ENCODE measurements around the gene ELF2.
"Not testable (repeated sequence)": the region's sequence is repeated elsewhere in the genome, so short reads cannot be mapped to it uniquely, and the experiment has no call there.

The ELF2 gene

DNA sequence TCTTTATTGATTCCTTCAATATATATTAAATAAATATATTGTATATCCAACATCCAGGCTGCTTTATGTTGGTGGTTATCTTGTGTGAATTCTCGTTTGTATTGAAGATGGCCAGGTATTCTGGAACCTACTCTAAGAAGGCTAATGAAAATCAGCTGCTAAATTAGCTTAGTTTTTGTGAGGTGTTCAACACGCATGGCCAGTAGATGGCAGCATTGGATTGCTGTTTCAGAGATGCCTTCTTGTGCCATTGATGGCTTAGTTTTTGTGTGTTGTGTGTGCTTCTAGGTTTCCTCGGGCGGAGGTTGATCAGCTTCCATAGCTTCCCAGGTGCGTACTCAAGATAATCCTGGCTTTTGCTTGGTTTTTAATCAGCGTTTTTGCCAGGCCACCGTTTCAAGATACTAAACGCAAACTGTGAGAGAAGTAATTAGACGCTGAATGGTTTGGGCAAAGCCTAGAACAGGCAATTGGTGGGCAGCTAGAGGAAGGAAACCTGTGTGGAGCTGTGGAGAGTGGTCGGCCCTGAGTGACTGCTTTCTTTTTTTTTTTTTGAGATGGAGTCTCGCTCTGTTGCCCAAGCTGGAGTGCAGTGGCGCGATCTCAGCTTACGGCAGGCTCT is 146.3 kb downstream of the ELF2 start:
- DNase-seq (ENCODE audit: low read depth) = peak; percentile 34
- H3K4me3 ChIP-seq (ENCODE audit: low read depth, low read length) = no peak overlapping the region

DNA sequence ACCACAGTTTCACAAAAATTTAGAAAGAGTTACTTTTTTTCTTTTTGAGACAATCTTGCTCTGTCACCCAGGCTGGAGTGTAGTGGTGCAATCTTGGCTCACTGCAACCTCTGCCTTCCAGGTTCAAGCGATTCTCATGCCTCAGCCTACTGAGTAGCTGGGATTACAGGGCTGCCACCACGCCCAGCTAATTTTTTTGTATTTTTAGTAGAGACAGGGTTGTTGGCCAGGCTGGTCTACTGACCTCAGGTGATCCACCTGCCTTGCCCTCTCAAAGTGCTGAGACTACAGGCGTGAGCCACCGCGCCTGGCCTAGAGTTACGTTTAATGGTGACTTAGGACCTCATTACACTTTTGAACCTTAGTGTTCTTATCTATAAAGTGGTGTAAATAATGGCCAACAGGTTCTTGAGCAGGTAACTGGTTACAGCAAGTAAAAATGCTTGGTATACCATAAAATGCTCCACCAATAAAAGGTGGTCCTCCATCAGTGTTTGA is 147.1 kb downstream of the ELF2 start:
- not testable (repeated sequence) for DNase-seq (ENCODE audit: low read depth); H3K4me3 ChIP-seq (ENCODE audit: low read depth, low read length)

DNA sequence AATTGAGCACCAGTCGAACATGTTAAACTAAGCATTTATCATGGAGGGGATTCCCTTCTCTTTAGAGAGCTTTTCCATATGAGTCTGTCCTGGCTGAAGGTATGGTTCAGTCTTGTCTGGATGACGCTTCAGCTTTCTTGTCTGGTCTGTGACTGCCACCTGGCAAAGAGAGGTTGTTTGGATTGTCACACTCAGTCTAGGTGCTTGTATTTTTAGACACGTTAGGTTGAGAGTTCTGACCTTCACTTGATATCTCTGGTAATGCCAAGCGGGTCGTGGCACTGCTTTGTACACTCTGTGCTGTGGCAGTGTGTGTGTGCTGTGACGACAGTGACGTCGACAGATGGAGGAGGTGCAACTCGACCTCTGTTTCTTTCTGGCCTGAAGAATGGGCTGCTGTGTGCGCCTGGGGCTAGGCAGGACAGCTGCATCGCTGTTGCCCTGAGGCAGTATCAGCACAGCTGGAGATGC is 148.8 kb downstream of the ELF2 start:
- DNase-seq (ENCODE audit: low read depth) = no peak
- no peak overlapping the region for H3K4me3 ChIP-seq (ENCODE audit: low read depth, low read length)

DNA sequence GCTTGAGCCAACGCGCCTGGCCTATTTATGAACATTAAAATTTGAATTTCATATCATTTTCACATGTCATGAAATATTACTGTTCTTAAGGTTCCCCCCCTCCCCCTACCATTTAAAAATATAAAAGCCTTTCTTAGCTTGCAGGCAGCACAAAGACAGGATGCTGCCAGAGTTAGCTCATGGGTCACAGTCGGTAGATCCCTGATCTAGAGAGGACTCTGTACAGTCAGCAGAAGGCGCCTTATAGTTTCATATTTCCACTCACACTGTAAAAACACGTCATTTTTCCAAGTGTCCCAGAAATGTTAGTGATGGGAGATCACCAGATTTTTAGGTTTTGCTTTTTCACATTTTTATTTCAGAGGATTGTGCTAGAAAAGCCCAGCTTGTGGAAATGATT is 149.2 kb downstream of the ELF2 start:
- DNase-seq (ENCODE audit: low read depth) = no peak
- H3K4me3 ChIP-seq (ENCODE audit: low read depth, low read length) = no peak overlapping the region

DNA sequence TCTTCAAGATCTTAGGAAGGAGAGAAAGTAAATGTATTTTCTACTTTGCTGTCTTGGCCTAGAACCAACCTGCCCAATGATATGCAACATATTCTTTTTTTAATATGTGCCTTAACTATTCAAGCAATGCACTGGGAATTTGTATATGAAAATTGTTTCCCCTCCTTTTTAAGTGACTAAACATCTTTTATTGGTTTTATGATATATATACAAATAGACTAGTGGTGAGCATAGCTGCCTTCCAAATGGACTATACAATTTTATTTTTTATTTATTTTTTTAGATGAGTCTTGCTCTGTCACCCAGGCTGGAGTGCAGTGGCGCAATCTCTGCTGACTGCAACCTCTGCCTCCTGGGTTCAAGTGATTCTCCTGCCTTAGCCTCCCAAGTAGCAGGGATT is 151.2 kb downstream of the ELF2 start:
- no peak for DNase-seq (ENCODE audit: low read depth)
- no peak overlapping the region for H3K4me3 ChIP-seq (ENCODE audit: low read depth, low read length)

DNA sequence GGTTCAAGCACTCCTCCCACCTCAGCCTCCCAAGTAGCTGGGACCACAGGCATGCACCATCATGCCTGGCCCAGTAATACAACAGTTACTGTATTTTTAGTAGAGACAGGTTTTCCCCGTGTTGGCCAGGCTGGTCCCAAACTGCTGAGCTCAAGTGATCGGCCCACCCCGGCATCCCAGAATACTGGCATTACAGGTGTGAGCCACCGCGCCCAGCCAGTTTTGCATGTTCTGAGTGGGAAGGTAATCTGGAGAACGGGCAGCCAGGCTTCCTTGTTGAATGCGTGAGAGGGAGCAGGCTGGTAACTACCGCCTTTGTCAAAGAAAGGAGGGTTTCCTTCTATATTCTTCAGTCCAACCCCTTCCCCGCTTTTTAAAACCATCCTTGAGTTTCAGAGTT is 152.3 kb downstream of the ELF2 start:
- no peak overlapping the region for H3K4me3 ChIP-seq (ENCODE audit: low read depth, low read length)
- DNase-seq (ENCODE audit: low read depth) = no peak

DNA sequence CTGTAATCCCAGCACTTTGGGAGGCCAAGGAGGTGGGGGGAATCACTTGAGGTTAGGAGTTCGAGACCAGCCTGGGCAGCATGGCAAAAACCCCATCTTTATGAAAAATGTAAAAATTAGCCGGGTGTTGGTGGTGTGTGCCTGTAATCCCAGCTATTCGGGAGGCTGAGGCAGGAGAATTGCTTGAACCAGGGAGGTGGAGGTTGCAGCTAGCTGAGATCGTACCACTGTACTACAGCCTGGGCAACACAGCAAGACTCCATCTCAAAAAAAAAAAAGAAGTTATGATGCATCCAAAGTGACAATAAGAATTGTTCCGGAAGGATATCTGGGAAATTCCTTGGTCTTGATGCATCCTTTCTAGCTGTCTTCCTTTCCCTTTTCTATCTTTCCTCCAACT is 154.2 kb downstream of the ELF2 start:
- no peak for DNase-seq (ENCODE audit: low read depth)

DNA sequence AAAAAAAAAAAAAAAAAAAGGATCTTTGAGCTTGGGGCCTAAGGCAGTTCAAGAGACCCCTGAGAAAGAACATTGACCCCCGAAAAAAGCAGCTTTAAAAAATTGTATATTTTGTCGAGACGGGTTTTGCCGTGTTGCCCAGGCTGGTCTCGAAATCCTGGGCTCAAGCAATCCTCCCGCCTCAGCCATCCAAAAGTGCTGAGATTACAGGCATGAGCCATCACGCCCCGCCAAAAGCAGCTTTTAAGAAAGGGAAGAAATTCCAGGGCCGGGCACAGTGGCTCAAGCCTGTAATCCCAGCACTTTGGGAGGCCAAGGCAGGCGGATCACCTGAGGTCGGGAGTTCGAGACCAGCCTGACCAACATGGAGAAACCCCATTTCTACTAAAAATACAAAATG is 155.9 kb downstream of the ELF2 start:
- not testable (repeated sequence) for H3K4me3 ChIP-seq (ENCODE audit: low read depth, low read length); DNase-seq (ENCODE audit: low read depth)

More for the DNA sequence above, 154.2 kb downstream of the ELF2 start:
- H3K4me3 ChIP-seq (ENCODE audit: low read depth, low read length) = no peak overlapping the region

DNA sequence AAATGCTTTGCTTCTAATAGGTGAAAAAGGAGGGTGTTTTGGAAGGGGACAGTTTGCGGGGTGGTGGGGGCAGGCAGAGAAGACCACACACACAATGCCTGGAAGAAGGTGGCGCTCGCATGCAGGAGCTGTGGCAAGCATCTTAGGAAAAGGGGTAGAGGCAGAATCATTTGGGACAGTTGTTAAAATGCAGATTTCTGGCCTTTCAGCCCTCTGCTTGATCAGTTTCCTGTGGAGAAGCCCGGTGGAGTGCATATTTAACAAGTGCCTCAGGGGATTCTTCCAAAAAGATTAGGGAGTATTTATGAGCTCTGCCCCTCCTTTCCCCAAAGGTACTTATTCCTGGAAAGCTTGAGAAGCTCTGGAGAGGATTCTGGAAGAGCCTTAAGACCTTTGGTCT is 156.6 kb downstream of the ELF2 start:
- DNase-seq (ENCODE audit: low read depth) = no peak
- no peak overlapping the region for H3K4me3 ChIP-seq (ENCODE audit: low read depth, low read length)

DNA sequence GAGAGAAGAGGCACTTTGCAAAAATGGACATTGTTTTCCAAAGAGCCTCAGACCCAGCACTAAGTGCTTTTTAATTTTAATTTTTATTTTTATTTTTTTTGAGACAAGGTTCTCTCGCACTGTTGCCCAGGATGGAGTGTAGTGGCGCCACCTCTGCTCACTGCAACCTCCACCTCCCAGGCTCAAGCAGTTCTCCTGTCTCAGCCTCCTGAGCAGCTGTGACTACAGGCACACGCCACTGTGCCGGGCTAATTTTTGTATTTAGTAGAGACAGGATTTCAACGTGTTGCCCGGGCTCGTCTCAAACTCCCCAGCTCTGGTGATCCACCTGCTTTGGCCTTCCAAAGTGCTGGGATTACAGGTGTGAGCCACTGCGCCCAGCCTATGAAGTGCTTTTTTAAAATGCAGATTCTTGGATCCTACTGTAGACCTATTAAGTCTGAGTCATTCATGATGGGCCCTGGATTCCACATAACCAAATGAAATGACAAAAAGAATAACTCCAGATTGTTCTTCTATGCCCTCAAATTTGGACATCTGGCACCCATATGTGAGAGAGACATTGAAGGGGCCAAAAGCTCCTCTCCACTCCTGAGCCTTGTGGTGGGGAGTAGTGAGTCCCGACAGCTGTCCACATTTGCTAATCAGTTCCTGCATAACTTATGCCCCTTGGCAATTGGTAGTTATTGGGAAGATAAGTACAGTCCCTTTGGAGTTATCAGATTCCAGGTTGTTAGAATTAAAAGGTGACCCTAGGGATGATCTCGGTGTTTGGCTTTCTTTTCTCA is 157.9 kb downstream of the ELF2 start:
- no peak for DNase-seq (ENCODE audit: low read depth)
- no peak overlapping the region for H3K4me3 ChIP-seq (ENCODE audit: low read depth, low read length)

DNA sequence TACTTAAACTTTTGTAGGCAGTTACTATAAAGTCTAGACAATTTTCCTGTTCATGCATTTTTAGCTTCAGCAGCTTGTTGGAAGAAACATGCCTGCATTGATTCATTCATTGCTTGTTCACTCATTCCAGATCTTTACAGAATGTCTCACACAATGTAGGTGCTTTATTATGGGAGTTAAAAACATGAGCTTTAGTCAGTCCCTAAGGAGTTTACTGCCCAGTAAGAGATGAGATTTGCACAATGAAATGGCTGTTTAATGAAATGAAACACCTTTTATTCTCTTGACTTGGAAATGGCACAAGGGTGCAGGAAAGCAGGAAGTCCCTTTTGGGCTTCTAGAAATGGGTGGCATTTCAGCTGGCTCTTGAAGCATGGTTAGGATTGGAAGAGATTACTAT is 158.5 kb downstream of the ELF2 start:
- DNase-seq (ENCODE audit: low read depth) = no peak
- no peak overlapping the region for H3K4me3 ChIP-seq (ENCODE audit: low read depth, low read length)

DNA sequence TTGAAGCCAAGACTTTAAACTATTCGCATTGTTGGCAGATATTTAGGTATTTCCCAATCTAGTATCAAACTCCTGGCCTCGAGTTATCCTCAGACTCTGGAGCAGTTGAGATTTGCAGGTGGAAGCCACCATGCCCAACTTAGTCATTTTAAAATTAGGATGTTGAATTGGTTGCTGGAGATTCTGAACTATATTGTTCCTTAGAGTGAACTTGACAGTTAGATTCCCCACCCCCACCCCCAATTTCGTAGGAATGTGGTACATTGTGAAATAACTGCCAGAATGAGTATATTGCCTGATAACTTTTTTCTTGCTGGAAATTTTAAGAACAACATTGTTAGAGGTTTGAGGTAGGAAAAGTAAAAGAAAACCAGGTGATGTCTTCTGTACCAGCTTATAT is 159.2 kb downstream of the ELF2 start:
- no peak overlapping the region for H3K4me3 ChIP-seq (ENCODE audit: low read depth, low read length)
- no peak for DNase-seq (ENCODE audit: low read depth)

DNA sequence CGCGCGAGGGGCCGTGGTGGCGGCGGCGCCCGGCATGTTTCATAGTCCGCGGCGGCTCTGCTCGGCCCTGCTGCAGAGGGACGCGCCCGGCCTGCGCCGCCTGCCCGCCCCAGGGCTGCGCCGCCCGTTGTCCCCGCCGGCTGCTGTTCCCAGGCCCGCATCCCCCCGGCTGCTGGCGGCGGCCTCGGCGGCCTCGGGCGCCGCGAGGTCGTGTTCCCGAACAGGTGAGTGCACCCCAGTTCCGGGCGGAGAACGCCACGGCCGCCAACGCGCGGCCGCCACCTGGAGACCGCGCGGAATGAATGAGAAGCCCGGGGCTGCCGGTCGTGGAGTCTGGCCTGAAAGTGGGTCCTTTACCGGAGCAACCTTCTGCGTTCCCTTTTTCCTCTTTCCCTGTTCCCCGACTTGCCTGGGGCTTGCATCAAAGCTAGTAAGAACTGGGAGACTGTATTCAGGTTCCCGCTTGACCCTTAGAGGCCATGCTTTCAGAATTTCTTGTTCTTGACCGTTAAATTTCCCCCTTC is 161.0 kb downstream of the ELF2 start:
- H3K4me3 ChIP-seq (ENCODE audit: low read depth, low read length) = peak overlapping the region; percentile 80
- DNase-seq (ENCODE audit: low read depth) = no peak

DNA sequence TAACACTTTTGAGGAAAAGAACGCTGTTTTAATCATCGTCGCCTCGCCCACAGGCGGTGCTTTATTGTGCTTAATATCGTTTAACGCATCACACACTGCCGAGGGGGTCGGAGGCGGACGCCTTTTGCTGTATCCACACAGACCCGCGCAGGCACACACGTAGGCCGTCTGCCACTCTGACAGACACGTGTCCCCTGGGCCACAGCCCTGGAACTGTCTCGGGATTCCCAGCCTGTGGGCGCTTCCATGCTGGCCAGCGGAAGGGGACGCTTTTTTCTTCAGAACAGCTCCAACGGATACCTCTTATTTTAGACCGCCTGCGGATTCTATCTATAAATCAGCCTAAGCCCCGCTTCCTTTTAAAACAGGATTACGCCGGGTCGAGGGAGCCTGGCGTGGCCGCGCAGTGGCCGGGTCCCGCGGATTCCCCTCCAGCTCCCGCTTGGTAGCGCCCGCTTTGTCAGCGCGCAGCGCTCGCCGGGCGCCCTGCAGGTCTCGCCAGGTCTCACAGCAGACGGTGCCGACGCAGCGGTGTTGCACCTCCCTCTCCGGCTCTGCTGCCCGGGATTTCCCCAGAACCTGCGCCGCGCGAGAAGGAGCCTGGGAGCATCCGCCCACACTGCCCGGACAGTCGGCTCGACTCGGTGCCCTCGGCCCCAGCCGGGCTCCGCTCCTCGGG is 161.6 kb downstream of the ELF2 start, which contains the start of gene NOCT:
Gene NOCT, plus strand, starts transcription at position 513 of the 679 bp plus-strand sequence. CDS start 201 bp downstream, outside the sequence.
- H3K4me3 ChIP-seq (ENCODE audit: low read depth, low read length) = peak within 1 kb of the TSS; percentile 80
- DNase-seq (ENCODE audit: low read depth) = peak; percentile 76

DNA sequence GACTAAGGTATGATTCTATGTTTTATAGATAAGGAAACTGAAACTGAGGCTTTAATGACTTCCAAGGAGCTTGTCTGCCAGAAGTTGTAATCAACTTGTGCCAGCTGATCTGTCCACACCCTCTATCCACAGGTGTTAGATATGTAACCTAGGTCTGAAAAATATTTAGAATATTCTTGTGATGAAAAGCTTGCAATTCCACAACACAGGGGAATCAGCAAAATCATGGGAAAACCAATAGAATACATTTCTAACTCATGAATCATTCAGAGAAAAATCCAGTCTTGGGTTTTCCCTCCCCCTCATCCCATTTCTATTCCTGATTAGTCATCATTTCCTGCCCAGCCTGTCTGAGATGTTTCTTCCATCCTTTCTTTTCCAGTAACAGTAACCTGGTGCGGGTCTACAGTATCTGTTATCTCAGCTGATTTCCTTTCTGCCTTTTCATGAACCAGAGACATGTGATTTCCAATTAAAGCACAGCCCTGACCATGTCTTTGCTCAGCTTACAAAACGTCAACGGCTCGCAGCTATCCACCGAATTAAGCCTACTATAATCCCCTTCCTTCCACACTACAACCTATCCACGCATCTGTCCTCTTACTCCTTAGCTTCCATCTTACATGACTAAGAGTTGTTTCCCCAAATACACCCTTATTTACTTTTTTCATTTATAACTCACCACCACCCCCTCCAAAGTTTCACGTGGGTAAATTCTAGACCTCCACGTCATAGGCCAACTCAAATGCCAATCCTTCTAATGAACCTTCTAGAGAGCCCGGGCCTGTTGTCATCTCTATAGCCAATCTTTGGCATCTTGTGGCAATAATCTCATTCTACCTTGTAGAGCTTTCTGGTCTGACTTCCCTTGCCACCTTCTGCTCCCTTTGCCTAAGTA is 162.4 kb downstream of the ELF2 start:
- peak overlapping the region; percentile 80 for H3K4me3 ChIP-seq (ENCODE audit: low read depth, low read length)
- peak; percentile 77 for DNase-seq (ENCODE audit: low read depth)

DNA sequence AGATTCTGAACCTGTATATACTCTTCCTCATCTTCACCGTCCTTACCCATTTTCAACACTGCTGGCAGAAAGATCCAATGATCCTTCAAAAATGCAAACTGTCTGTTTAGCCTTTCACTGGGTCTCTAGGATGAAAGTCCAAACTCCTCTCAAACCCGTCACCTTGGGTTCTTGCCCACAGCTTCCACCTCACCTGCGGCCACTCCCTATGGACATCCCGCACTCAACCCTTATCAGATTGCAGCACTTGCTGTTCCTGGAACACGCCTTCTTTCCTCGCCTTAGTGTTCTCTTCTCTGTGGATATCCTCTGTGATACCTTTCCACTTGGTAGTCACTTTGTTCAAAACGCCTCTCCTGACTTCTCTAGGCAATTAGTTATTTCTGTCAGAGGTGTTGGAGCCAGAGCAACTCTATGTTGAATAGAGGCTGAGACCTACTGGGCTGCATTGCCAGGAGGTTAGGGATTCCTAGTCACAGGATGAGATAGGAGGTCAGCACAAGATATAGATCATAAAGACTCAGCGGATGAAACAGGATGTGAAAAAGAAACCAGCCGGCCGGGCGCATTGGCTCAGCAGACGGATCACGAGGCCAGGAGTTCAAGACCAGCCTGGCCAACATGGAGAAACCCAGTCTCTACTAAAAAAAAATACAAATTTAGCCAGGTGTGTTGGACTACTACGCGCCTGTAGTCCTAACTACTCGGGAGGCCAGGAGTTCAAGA is 165.6 kb downstream of the ELF2 start:
- no peak for DNase-seq (ENCODE audit: low read depth)

DNA sequence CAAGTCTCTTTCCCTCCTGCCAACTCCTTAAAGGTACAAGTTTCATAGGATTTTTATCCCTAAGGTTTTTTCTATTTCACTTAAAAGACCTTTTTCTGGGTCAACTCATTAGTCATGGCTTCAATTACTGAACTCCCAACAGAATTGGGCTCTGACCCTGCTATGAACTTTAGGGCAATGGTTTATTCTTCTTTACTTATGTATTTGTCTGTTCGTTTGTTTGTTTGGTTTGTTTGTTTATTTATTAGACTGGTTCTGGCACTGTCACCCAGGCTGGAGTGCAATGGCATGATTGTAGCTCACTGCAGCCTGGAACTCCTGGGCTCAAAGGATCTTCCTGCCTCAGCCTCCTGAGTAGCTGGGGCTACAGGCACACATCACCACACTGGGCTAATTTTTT is 167.3 kb downstream of the ELF2 start:
- H3K4me3 ChIP-seq (ENCODE audit: low read depth, low read length) = no peak overlapping the region
- no peak for DNase-seq (ENCODE audit: low read depth)

More for the DNA sequence above, 165.6 kb downstream of the ELF2 start:
- no peak overlapping the region for H3K4me3 ChIP-seq (ENCODE audit: low read depth, low read length)

DNA sequence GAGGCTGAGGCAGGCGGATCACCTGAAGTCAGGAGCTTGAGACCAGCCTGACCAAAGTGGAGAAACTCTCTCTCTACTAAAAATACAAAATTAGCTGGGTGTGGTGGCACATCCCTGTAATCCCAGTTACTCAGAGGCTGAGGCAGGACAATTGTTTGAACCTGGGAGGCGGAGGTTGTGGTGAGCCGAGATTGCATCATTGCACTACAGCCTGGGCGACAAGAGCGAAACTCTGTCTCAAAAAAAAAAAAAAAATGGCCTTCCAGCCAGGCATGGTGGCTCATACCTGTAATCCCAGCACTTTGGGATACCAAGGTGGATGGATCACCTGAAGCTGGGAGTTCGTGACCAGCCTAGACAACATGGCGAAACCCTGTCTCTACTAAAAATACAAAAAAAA is 168.7 kb downstream of the ELF2 start:
- not testable (repeated sequence) for DNase-seq (ENCODE audit: low read depth); H3K4me3 ChIP-seq (ENCODE audit: low read depth, low read length)

Measured in skeletal muscle cell (primary cell).